Trophoblast cell (in vitro differentiated cells and primary cell): ENCODE data around the gene THY1.

ENCODE experiments used
- DNase-seq, 2 donors: peaks; one replicate each; pipeline ENCODE4 v3.0.0-alpha.2; 2016
- H2AFZ ChIP-seq: 2 replicates; pipeline ENCODE4 v1.6.1; 2013; ENCODE audit warnings: low read length, moderate library complexity, mild to moderate bottlenecking; ENCODE audit not compliant: insufficient read depth, poor library complexity
- H2AK5ac ChIP-seq: 2 replicates; pipeline ENCODE4 v1.6.1; 2013; ENCODE audit warnings: mild to moderate bottlenecking, low read length
- H2BK120ac ChIP-seq: 2 replicates; pipeline ENCODE4 v1.6.1; 2013; ENCODE audit warnings: low read length, mild to moderate bottlenecking, moderate library complexity; ENCODE audit not compliant: insufficient read depth, poor library complexity
- H2BK12ac ChIP-seq: 2 replicates; pipeline ENCODE4 v1.6.1; 2013; ENCODE audit warnings: mild to moderate bottlenecking, low read length, moderate library complexity
- H2BK5ac ChIP-seq: 2 replicates; pipeline ENCODE4 v1.6.1; 2013; ENCODE audit warnings: low read length, low read depth, moderate library complexity, mild to moderate bottlenecking; ENCODE audit not compliant: poor library complexity
- H3K14ac ChIP-seq: 2 replicates; pipeline ENCODE4 v1.6.1; 2013; ENCODE audit warnings: mild to moderate bottlenecking, low read length
- H3K18ac ChIP-seq: 2 replicates; pipeline ENCODE4 v1.6.1; 2013; ENCODE audit warnings: mild to moderate bottlenecking, low read length
- H3K23ac ChIP-seq: 2 replicates; pipeline ENCODE4 v1.6.1; 2013; ENCODE audit warnings: low read length
- H3K27ac ChIP-seq: 2 replicates; pipeline ENCODE4 v1.5.1; 2013; ENCODE audit warnings: low read depth, mild to moderate bottlenecking, inconsistent platforms, low read length, moderate library complexity
- H3K27me3 ChIP-seq: 2 replicates; pipeline ENCODE4 v1.6.1; 2013; ENCODE audit warnings: inconsistent platforms, mild to moderate bottlenecking, low read length, moderate library complexity; ENCODE audit not compliant: insufficient read depth
- H3K36me3 ChIP-seq, 2 experiments: 1 replicate in 1 of 2; 2 replicates in 1 of 2; pipeline ENCODE4 v1.6.1; 2013; ENCODE audit warnings: low read length in 2 of 2, mild to moderate bottlenecking in 2 of 2, moderate library complexity in 1 of 2; ENCODE audit not compliant: insufficient read depth in 2 of 2, control insufficient read depth in 1 of 2
- H3K4ac ChIP-seq: 2 replicates; pipeline ENCODE4 v1.6.1; 2013; ENCODE audit warnings: low read depth, mild to moderate bottlenecking, low read length, moderate library complexity
- H3K4me1 ChIP-seq, 2 experiments: 1 replicate in 1 of 2; 2 replicates in 1 of 2; pipeline ENCODE4 v1.6.1; 2013; ENCODE audit warnings: low read length in 2 of 2, mild to moderate bottlenecking in 2 of 2, moderate library complexity in 1 of 2; ENCODE audit not compliant: insufficient read depth in 2 of 2, control insufficient read depth in 1 of 2
- H3K4me2 ChIP-seq: 2 replicates; pipeline ENCODE4 v1.6.1; 2013; ENCODE audit warnings: inconsistent platforms, mild to moderate bottlenecking, low read length, moderate library complexity
- H3K4me3 ChIP-seq: 2 replicates; pipeline ENCODE4 v1.5.1; 2013; ENCODE audit warnings: mild to moderate bottlenecking, low read depth, low read length, inconsistent platforms
- H3K79me1 ChIP-seq: one replicate; pipeline ENCODE4 v1.6.1; 2013; ENCODE audit warnings: low read length
- H3K79me2 ChIP-seq: 2 replicates; pipeline ENCODE4 v1.6.1; 2013; ENCODE audit warnings: low read length, mild to moderate bottlenecking; ENCODE audit not compliant: control insufficient read depth, insufficient read depth, poor library complexity
- H3K9ac ChIP-seq: 2 replicates; pipeline ENCODE4 v1.6.1; 2013; ENCODE audit warnings: mild to moderate bottlenecking, low read length
- H3K9me3 ChIP-seq: 2 replicates; pipeline ENCODE4 v1.6.1; 2013; ENCODE audit warnings: low read depth, mild to moderate bottlenecking, control low read depth, inconsistent platforms, low read length; ENCODE audit not compliant: insufficient read depth
- H4K12ac ChIP-seq: 2 replicates; pipeline ENCODE4 v1.6.1; 2013; ENCODE audit warnings: low read depth, mild to moderate bottlenecking, low read length, moderate library complexity
- H4K8ac ChIP-seq: 2 replicates; pipeline ENCODE4 v1.6.1; 2013; ENCODE audit warnings: low read depth, mild to moderate bottlenecking, low read length, moderate library complexity
- H4K91ac ChIP-seq: one replicate; pipeline ENCODE4 v1.6.1; 2013; ENCODE audit warnings: low read depth, mild to moderate bottlenecking, low read length, moderate library complexity
- WGBS: extraction: QIAGEN DNeasy Blood & Tissue Kit; methylation state at CpG from one replicate; pipeline ENCODE4 v1.1.7; 2013; ENCODE audit warnings: missing lambda C conversion rate; ENCODE audit not compliant: insufficient read length, insufficient coverage; ENCODE audit errors: extremely low coverage; 5-methylcytosine and 5-hydroxymethylcytosine counted together

The THY1 gene

DNA sequence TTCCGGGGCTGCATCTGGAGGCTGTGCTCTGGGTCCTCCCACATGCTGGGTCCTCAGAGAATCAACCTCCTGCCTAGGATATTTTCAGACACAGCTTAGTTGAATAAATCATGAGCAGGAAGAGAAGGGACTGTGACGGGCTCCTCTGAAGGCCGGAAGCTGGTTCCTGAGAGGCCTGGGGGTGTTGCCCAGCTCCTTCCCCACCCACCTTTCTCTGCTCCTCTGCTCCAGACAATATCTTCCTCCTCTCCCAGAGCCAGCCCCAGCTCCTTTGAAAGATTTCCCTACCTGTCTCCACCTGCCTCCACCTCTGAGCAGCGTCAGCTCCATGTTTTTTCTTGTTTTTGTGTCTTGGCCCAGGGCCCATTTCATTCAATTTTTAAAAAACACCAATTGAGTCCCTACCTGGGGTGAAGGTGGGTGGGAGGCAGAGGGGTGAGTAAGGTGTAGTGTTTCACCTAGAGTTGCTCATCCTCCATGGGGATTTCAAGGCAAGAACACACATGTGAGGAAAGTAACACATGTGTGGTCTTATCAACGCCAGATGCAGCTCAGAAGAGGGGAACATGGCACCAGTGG is 24.8 kb upstream of the THY1 start:
- H3K9ac ChIP-seq, result no peak overlapping the region
- H3K9me3 ChIP-seq, result no peaks in the 10 kb centered on the region
- no peak overlapping the region for H2BK5ac ChIP-seq
- H3K27ac ChIP-seq, result no peak overlapping the region
- H3K79me1 ChIP-seq, result no peaks in the 10 kb centered on the region
- H4K8ac ChIP-seq, result no peak overlapping the region
- no peaks in the 10 kb centered on the region for H3K36me3 ChIP-seq
- H3K79me2 ChIP-seq, result no peaks in the 10 kb centered on the region
- H2BK120ac ChIP-seq, result no peak overlapping the region
- no peak for DNase-seq
- no peak overlapping the region for H2AK5ac ChIP-seq
- H3K4me1 ChIP-seq, result no peaks in the 10 kb centered on the region
- H3K4me3 ChIP-seq, result no peak overlapping the region
- no peak overlapping the region for H4K91ac ChIP-seq
- H3K18ac ChIP-seq, result no peak overlapping the region
- H3K23ac ChIP-seq, result no peak overlapping the region
- no peak overlapping the region for H3K4me2 ChIP-seq
- H2BK12ac ChIP-seq, result no peak overlapping the region
- no peaks in the 10 kb centered on the region for H3K27me3 ChIP-seq
- no peak overlapping the region for H2AFZ ChIP-seq
- H4K12ac ChIP-seq, result no peak overlapping the region
- WGBS, result no CpG with 5 or more reads among the region's 5 CpGs
- no peak overlapping the region for H3K14ac ChIP-seq
- H3K4ac ChIP-seq, result no peak overlapping the region

- no CpG with 5 or more reads among the region's 10 CpGs for WGBS
- no peak overlapping the region for H3K23ac ChIP-seq
- H2AK5ac ChIP-seq, result no peak overlapping the region
- H2BK120ac ChIP-seq, result no peak overlapping the region
- H3K79me2 ChIP-seq, result no peaks in the 10 kb centered on the region
- no peak for DNase-seq
- H3K36me3 ChIP-seq, result no peaks in the 10 kb centered on the region
- no peaks in the 10 kb centered on the region for H3K9me3 ChIP-seq
- H2BK5ac ChIP-seq, result no peak overlapping the region
- no peak overlapping the region for H3K9ac ChIP-seq
- H4K91ac ChIP-seq, result no peak overlapping the region
- no peak overlapping the region for H3K4me2 ChIP-seq
- H3K4ac ChIP-seq, result no peak overlapping the region
- no peak overlapping the region for H3K18ac ChIP-seq
- no peak overlapping the region for H4K8ac ChIP-seq
- no peak overlapping the region for H3K4me3 ChIP-seq
- no peak overlapping the region for H2BK12ac ChIP-seq
- H3K14ac ChIP-seq, result no peak overlapping the region
- no peaks in the 10 kb centered on the region for H3K79me1 ChIP-seq
- H2AFZ ChIP-seq, result no peak overlapping the region
- no peaks in the 10 kb centered on the region for H3K4me1 ChIP-seq
- no peak overlapping the region for H4K12ac ChIP-seq
- no peaks in the 10 kb centered on the region for H3K27me3 ChIP-seq
- no peak overlapping the region for H3K27ac ChIP-seq
These were observed 24.1 kb upstream of the THY1 start for GRCh38 chr11:119446871-119447663.

DNA sequence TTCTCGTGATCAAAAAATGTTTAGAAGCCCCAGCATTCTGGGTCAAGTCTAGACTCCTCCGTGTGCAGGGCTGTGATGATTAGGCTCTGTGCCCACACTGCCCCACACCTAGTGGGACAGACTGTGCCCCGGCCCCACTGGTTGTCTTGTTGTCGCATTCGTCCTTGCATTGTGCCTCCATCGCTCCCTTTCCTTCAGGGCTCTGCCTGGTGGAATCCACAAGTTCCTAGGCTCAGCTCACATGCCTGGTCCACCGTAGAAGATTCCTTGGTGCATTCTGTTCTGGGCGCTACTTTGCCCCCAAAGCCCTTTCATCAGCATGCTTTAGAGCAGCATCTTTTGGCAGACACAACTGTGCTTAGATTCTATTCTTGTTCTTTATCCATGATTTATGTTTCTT is 23.5 kb upstream of the THY1 start:
- Histone ChIP-seq H2BK12ac (no peak overlapping the region), H2AK5ac (no peak overlapping the region), H3K79me2 (no peaks in the 10 kb centered on the region), H3K4me2 (no peak overlapping the region), H3K4me1 (no peaks in the 10 kb centered on the region), H4K91ac (no peak overlapping the region), H3K4me3 (no peak overlapping the region), H4K8ac (no peak overlapping the region), H3K23ac (no peak overlapping the region), H4K12ac (no peak overlapping the region), H2BK5ac (no peak overlapping the region), H3K4ac (no peak overlapping the region), H3K79me1 (no peaks in the 10 kb centered on the region), H3K14ac (no peak overlapping the region), H3K36me3 (no peaks in the 10 kb centered on the region), H3K27me3 (no peaks in the 10 kb centered on the region), H3K18ac (no peak overlapping the region), H2AFZ (no peak overlapping the region), H2BK120ac (no peak overlapping the region), H3K27ac (no peak overlapping the region), H3K9me3 (no peaks in the 10 kb centered on the region), H3K9ac (no peak overlapping the region)
- no peak for DNase-seq
- no CpG with 5 or more reads among the region's 8 CpGs for WGBS

DNA sequence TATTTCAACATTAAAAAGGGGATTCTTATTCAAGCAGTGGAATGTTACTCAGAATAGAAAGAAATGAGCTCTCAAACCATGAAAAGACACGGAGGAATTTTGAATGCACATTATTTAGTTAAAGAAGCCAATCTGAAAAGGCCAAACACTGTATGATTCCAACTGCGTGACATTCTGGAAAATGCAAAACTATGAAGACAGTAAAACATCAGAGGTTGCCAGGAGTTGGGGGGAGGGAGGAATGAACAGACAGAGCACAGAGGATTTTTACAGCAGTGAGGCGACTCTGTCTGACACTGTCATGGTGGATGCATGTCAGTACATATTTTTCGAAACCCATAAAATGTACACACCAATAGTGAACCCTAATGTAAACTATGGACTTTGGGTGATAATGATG is 22.9 kb upstream of the THY1 start:
- no peak overlapping the region for H3K4me3 ChIP-seq
- H4K8ac ChIP-seq, result no peak overlapping the region
- H4K12ac ChIP-seq, result no peak overlapping the region
- H3K27ac ChIP-seq, result no peak overlapping the region
- H2BK5ac ChIP-seq, result no peak overlapping the region
- no peak overlapping the region for H2BK120ac ChIP-seq
- H3K18ac ChIP-seq, result no peak overlapping the region
- no CpG with 5 or more reads among the region's 4 CpGs for WGBS
- H2AK5ac ChIP-seq, result no peak overlapping the region
- H3K79me1 ChIP-seq, result no peaks in the 10 kb centered on the region
- no peaks in the 10 kb centered on the region for H3K36me3 ChIP-seq
- H2BK12ac ChIP-seq, result no peak overlapping the region
- H3K9ac ChIP-seq, result no peak overlapping the region
- no peak overlapping the region for H3K4ac ChIP-seq
- no peaks in the 10 kb centered on the region for H3K9me3 ChIP-seq
- H3K4me1 ChIP-seq, result no peaks in the 10 kb centered on the region
- H3K14ac ChIP-seq, result no peak overlapping the region
- H4K91ac ChIP-seq, result no peak overlapping the region
- no peak for DNase-seq
- H3K4me2 ChIP-seq, result no peak overlapping the region
- H3K23ac ChIP-seq, result no peak overlapping the region
- no peaks in the 10 kb centered on the region for H3K27me3 ChIP-seq
- H2AFZ ChIP-seq, result no peak overlapping the region
- H3K79me2 ChIP-seq, result no peaks in the 10 kb centered on the region
